GM10266 (cell line): Measurements from ENCODE around the gene CARD14.

ENCODE experiments used
- DNase-seq: peaks from one replicate; pipeline ENCODE4 v3.0.0; 2012; ENCODE audit errors: extremely low spot score
- TF ChIP-seq, protein P1 (sequence below): IDR thresholded peaks from 2 replicates; pipeline ENCODE4 v1.5.1; 2012; ENCODE audit warnings: mild to moderate bottlenecking, low read depth; ENCODE audit not compliant: control insufficient read depth, insufficient read depth; ENCODE audit errors: missing control alignments

The CARD14 gene

DNA sequence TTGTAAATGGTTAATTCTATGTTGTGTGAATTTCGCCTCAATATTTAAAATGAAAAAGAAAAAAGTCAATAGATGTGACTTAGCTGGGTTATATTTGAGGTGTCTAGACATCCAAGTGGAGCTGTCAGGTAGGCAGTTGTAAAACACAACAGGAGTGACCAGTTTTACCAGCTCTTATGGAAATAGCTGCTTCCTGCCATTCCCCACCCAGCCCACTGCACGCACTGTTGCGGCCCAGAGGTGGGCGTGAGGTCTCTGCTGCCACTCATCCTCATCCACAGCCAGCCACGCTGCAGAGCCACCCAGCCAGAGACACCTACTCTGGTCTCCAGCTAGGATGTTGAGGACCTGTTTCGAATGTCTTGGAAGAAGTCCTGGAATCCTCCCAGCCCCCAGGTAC is 3.4 kb upstream of the CARD14 start:
- TF ChIP-seq, protein P1, sequence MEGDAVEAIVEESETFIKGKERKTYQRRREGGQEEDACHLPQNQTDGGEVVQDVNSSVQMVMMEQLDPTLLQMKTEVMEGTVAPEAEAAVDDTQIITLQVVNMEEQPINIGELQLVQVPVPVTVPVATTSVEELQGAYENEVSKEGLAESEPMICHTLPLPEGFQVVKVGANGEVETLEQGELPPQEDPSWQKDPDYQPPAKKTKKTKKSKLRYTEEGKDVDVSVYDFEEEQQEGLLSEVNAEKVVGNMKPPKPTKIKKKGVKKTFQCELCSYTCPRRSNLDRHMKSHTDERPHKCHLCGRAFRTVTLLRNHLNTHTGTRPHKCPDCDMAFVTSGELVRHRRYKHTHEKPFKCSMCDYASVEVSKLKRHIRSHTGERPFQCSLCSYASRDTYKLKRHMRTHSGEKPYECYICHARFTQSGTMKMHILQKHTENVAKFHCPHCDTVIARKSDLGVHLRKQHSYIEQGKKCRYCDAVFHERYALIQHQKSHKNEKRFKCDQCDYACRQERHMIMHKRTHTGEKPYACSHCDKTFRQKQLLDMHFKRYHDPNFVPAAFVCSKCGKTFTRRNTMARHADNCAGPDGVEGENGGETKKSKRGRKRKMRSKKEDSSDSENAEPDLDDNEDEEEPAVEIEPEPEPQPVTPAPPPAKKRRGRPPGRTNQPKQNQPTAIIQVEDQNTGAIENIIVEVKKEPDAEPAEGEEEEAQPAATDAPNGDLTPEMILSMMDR: no peak

GRCh38 chr17:80168371-80168770 is 1.5 kb upstream of the CARD14 start:
- no peak for DNase-seq
- TF ChIP-seq, protein P1: no peak

More for the DNA sequence above, 3.4 kb upstream of the CARD14 start:
- DNase-seq: no peak

DNA sequence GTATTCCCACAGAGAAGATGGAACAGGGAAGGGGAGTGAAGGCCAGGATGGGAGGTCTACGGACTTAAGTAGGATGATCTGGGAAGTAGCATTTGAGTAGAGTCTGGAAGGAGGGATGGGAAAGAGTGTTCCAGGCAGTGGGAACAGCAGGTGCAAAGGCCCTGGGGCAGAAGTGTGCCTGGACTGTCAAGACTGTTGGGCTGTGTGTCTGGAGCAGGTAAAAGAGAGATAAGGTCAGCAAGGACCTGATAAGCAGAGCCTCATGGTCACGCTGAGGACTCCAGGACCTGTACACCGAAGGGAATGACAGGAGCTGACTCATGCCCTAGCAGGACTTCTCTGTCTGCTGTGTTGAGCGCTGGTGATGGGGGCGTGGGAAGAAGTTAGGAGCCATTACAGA is 723 bp upstream of the CARD14 start:
- no peak for DNase-seq
- TF ChIP-seq, protein P1: no peak

GRCh38 chr17:80171681-80172080 is 1.9 kb downstream of the CARD14 start:
- TF ChIP-seq, protein P1: no peak
- DNase-seq: no peak

DNA sequence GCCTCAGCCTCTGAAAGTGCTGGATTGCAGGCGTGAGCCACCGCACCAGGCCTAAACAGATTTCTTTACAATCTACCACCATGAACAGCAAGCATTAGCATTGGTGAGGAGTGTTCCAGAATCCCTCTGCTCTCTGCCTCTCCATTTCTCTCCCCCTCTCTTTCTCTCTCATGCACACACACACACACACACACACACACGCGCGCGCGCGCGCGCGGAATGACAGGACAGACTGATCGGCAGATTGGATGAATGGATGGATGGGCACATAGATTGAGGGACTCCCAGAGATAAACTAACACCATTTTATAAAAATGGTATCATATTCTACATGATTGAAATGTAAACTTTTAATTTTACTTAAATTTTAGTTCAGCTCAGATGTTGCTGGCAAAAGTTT is 3.3 kb downstream of the CARD14 start:
- TF ChIP-seq, protein P1: no peak
- DNase-seq: no peak

DNA sequence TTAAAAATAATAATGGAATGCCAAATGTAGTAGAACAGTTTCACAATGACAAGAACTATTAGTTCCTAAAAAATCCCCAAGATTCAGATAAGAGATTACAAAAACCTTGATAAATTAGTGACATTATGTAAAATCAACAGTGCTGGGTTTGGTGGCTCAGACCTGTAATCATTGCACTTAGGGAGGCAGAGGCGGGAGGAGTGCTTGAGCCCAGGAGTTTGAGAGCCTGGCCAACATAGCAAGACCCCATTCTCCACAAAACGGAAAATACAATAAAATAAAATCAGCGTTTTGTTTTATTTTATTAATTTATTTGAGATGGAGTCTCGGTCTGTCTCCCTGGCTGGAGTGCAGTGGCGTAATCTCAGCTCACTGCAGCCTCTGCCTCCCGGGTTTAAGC is 4.1 kb downstream of the CARD14 start:
- no peak for DNase-seq
- TF ChIP-seq, protein P1: no peak

DNA sequence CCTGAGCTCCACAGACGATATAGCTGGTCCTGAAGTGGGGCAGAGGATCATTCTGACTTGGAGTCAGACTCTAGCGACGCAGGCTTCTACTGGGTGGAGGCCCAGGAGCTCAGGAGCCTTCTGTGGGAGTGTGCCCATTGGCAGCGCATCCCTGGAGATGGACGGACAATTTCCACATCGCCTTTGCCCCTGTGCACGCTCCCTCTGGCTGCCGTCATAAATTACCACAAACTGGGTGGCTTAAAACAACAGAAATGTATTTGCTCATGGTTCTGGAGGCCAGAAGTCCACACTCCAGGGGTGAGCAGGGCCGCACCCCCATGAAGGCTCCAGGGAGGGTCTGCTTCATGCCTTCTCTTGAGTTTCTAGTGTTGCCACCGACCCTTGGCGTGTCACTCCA is 6.9 kb downstream of the CARD14 start:
- TF ChIP-seq, protein P1: no peak
- no peak for DNase-seq
